IPS DF 6.9 (cell line): ENCODE results near the gene GPR3.
A peak's percentile ranks its signal among the peaks of the same experiment; 100 is the strongest.

Experiments
- DNase-seq: peaks from one replicate; pipeline ENCODE4 v3.0.0-alpha.2; 2013; ENCODE audit warnings: low read depth, low spot score
- H3K27ac ChIP-seq: one replicate; pipeline ENCODE4 v1.5.1; 2013; ENCODE audit warnings: low read length, control low read depth
- H3K27me3 ChIP-seq: 2 replicates; pipeline ENCODE4 v1.6.1; 2013; ENCODE audit warnings: mild to moderate bottlenecking, low read length; ENCODE audit not compliant: control insufficient read depth, insufficient read depth
- H3K36me3 ChIP-seq: 2 replicates; pipeline ENCODE4 v1.6.1; 2013; ENCODE audit warnings: low read length; ENCODE audit not compliant: control insufficient read depth, insufficient read depth
- H3K4me1 ChIP-seq: 2 replicates; pipeline ENCODE4 v1.6.1; 2013; ENCODE audit warnings: low read length; ENCODE audit not compliant: control insufficient read depth, insufficient read depth
- H3K4me3 ChIP-seq: 2 replicates; pipeline ENCODE4 v1.5.1; 2013; ENCODE audit warnings: mild to moderate bottlenecking, low read length
- H3K9me3 ChIP-seq: 2 replicates; pipeline ENCODE4 v1.6.1; 2013; ENCODE audit warnings: low read length, inconsistent platforms; ENCODE audit not compliant: control insufficient read depth, insufficient read depth
- WGBS: extraction: QIAGEN DNeasy Blood & Tissue Kit; methylation state at CpG from one replicate; pipeline ENCODE4 v1.1.7; 2013; ENCODE audit warnings: mixed read lengths, missing lambda C conversion rate; ENCODE audit not compliant: insufficient read length, insufficient coverage; 5-methylcytosine and 5-hydroxymethylcytosine counted together

The GPR3 gene

GRCh38 chr1:27392096-27392777, at the start of gene GPR3:
GPR3 (plus strand) TSS chr1:27392622; CDS start chr1:27393799, 1,177 bp downstream.
- Histone ChIP-seq H3K36me3 (0 out of 2 replicates have a peak, but pooled peaks cover 3% of the 10 kb centered on the region), H3K4me3 (peak within 1 kb of the TSS; percentile 88), H3K27ac (no peak within 1 kb of the TSS), H3K4me1 (peaks cover 5% of the 10 kb centered on the region), H3K9me3 (no peaks in the 10 kb centered on the region), H3K27me3 (no peaks in the 10 kb centered on the region)
- no CpG with 5 or more reads among the region's 69 CpGs for WGBS
- DNase-seq: no peak

- DNase-seq: no peak
- Histone ChIP-seq H3K27ac (no peak overlapping the region), H3K36me3 (no peaks in the 10 kb centered on the region), H3K27me3 (no peaks in the 10 kb centered on the region), H3K4me1 (peaks cover 8% of the 10 kb centered on the region; the same call in 1 of the 2 replicates), H3K9me3 (no peaks in the 10 kb centered on the region), H3K4me3 (no peak overlapping the region)
- WGBS: no CpG with 5 or more reads among the region's 31 CpGs
Measured at GRCh38 chr1:27342778-27343638, 49.4 kb upstream of the GPR3 start.

- Histone ChIP-seq H3K27me3 (no peaks in the 10 kb centered on the region), H3K36me3 (no peaks in the 10 kb centered on the region), H3K27ac (no peak overlapping the region), H3K4me1 (peaks cover 8% of the 10 kb centered on the region), H3K9me3 (no peaks in the 10 kb centered on the region), H3K4me3 (no peak overlapping the region)
- WGBS: no CpG with 5 or more reads among the region's 5 CpGs
- DNase-seq: no peak
Measured at GRCh38 chr1:27343639-27344025, 48.8 kb upstream of the GPR3 start.

- H3K4me3 ChIP-seq: no peak overlapping the region
- peaks cover 10% of the 10 kb centered on the region for H3K4me1 ChIP-seq
- no peaks in the 10 kb centered on the region for H3K27me3 ChIP-seq
- no peaks in the 10 kb centered on the region for H3K36me3 ChIP-seq
- no CpG with 5 or more reads among the region's 12 CpGs for WGBS
- H3K27ac ChIP-seq: no peak overlapping the region
- H3K9me3 ChIP-seq: no peaks in the 10 kb centered on the region
- DNase-seq: no peak
Measured at GRCh38 chr1:27345272-27345671, 47.1 kb upstream of the GPR3 start.

GRCh38 chr1:27346357-27346756, 46.1 kb upstream of the GPR3 start:
- no peak overlapping the region for H3K27ac ChIP-seq
- WGBS: no CpG with 5 or more reads among the region's 8 CpGs
- peaks cover 12% of the 10 kb centered on the region for H3K4me1 ChIP-seq
- H3K9me3 ChIP-seq: no peaks in the 10 kb centered on the region
- no peak overlapping the region for H3K4me3 ChIP-seq
- no peaks in the 10 kb centered on the region for H3K27me3 ChIP-seq
- DNase-seq: no peak
- H3K36me3 ChIP-seq: no peaks in the 10 kb centered on the region

GRCh38 chr1:27346991-27347624, 45.3 kb upstream of the GPR3 start:
- Histone ChIP-seq H3K4me1 (peaks cover 10% of the 10 kb centered on the region), H3K4me3 (no peak overlapping the region), H3K9me3 (no peaks in the 10 kb centered on the region), H3K36me3 (no peaks in the 10 kb centered on the region), H3K27ac (no peak overlapping the region), H3K27me3 (no peaks in the 10 kb centered on the region)
- DNase-seq: no peak
- no CpG with 5 or more reads among the region's 14 CpGs for WGBS

- H3K4me3 ChIP-seq: peak overlapping the region; percentile 34; the same call in 1 of the 2 replicates
- WGBS: no CpG with 5 or more reads among the region's 51 CpGs
- H3K27me3 ChIP-seq: no peaks in the 10 kb centered on the region
- H3K27ac ChIP-seq: no peak overlapping the region
- DNase-seq: no peak
- H3K36me3 ChIP-seq: no peaks in the 10 kb centered on the region
- peaks cover 4% of the 10 kb centered on the region for H3K4me1 ChIP-seq
- H3K9me3 ChIP-seq: no peaks in the 10 kb centered on the region
Measured at GRCh38 chr1:27348861-27349783, 43.3 kb upstream of the GPR3 start.

GRCh38 chr1:27349784-27350662, 42.4 kb upstream of the GPR3 start:
- H3K9me3 ChIP-seq: no peaks in the 10 kb centered on the region
- H3K27me3 ChIP-seq: no peaks in the 10 kb centered on the region
- peak overlapping the region; percentile 34; the same call in 1 of the 2 replicates for H3K4me3 ChIP-seq
- WGBS: no CpG with 5 or more reads among the region's 84 CpGs
- no peak overlapping the region for H3K27ac ChIP-seq
- H3K36me3 ChIP-seq: no peaks in the 10 kb centered on the region
- no peak for DNase-seq
- peaks cover 4% of the 10 kb centered on the region for H3K4me1 ChIP-seq
